GM23338 (cell line): Measurements from ENCODE around the gene RTN3. TPM values are rescaled to one million over a fixed set of nuclear protein-coding genes. Genes with fewer than 3 reads are reported as not detected.

Source experiments
- ATAC-seq: fragments of 200-7000 bp; cut with Tn5 transposase; 3 replicates; pipeline ENCODE4 v1.9.1; 2020
- DNase-seq: peaks from one replicate; pipeline ENCODE4 v3.0.0-alpha.2; 2015; ENCODE audit warnings: low spot score
- H2AFZ ChIP-seq: fragments of 200-600 bp; sonication (generic); 2 replicates; pipeline ENCODE4 v1.8.0; 2016; ENCODE audit warnings: antibody characterized with exemption, mild to moderate bottlenecking, moderate library complexity
- H3F3A ChIP-seq: fragments of 200-600 bp; sonication (generic); replicated peaks from 2 replicates; pipeline ENCODE4 v1.8.0; 2017; ENCODE audit warnings: antibody characterized with exemption, mixed run types, low read depth
- H3K27ac ChIP-seq: fragments of 200-600 bp; sonication (generic); 2 replicates; pipeline ENCODE4 v1.6.1; 2016; ENCODE audit warnings: low read depth
- H3K27me3 ChIP-seq: fragments of 200-600 bp; sonication (generic); 2 replicates; pipeline ENCODE4 v1.8.0; 2016; ENCODE audit warnings: mild to moderate bottlenecking, mixed run types, moderate library complexity; ENCODE audit not compliant: insufficient read depth
- H3K36me3 ChIP-seq: fragments of 200-600 bp; sonication (generic); 2 replicates; pipeline ENCODE4 v1.8.0; 2016; ENCODE audit warnings: mild to moderate bottlenecking; ENCODE audit not compliant: insufficient read depth
- H3K4me1 ChIP-seq: fragments of 200-600 bp; sonication (generic); 2 replicates; pipeline ENCODE4 v1.8.0; 2016; ENCODE audit warnings: mild to moderate bottlenecking, moderate library complexity; ENCODE audit not compliant: insufficient read depth
- H3K4me2 ChIP-seq: fragments of 200-600 bp; sonication (generic); 2 replicates; pipeline ENCODE4 v1.7.1; 2017; ENCODE audit warnings: mixed run types
- H3K4me3 ChIP-seq: fragments of 200-600 bp; sonication (generic); 2 replicates; pipeline ENCODE4 v1.6.1; 2016; ENCODE audit warnings: mixed run types
- H3K79me2 ChIP-seq: fragments of 200-600 bp; sonication (generic); replicated peaks from 2 replicates; pipeline ENCODE4 v1.8.0; 2017; ENCODE audit warnings: mild to moderate bottlenecking; ENCODE audit not compliant: insufficient read depth
- H3K9me2 ChIP-seq: fragments of 200-600 bp; sonication (generic); 2 replicates; pipeline ENCODE4 v1.8.0; 2017; ENCODE audit not compliant: insufficient read depth
- H4K20me1 ChIP-seq: fragments of 200-600 bp; sonication (generic); replicated peaks from 2 replicates; pipeline ENCODE4 v1.8.0; 2017; ENCODE audit warnings: mild to moderate bottlenecking; ENCODE audit not compliant: insufficient read depth
- H3K27ac Mint-ChIP-seq: 2 replicates; pipeline ENCODE4 v1.8.0; 2020; ENCODE audit warnings: inconsistent platforms, mild to moderate bottlenecking, moderate library complexity, mixed read lengths
- H3K27me3 Mint-ChIP-seq: 3 replicates; pipeline ENCODE4 v1.8.0; 2022; ENCODE audit warnings: low read depth, mild to moderate bottlenecking, moderate library complexity, mixed read lengths, inconsistent platforms; ENCODE audit not compliant: insufficient read depth, poor library complexity
- H3K36me3 Mint-ChIP-seq: 3 replicates; pipeline ENCODE4 v1.8.0; 2021; ENCODE audit warnings: low read depth, mild to moderate bottlenecking, inconsistent platforms, moderate library complexity, mixed read lengths
- H3K4me1 Mint-ChIP-seq: 3 replicates; pipeline ENCODE4 v1.8.0; 2020; ENCODE audit warnings: mild to moderate bottlenecking, inconsistent platforms, mixed read lengths
- H3K4me3 Mint-ChIP-seq: 3 replicates; pipeline ENCODE4 v1.8.0; 2021; ENCODE audit warnings: moderate library complexity, mild to moderate bottlenecking, inconsistent platforms, mixed read lengths
- H3K9me3 Mint-ChIP-seq: 3 replicates; pipeline ENCODE4 v1.8.0; 2020; ENCODE audit warnings: moderate library complexity, mild to moderate bottlenecking, inconsistent platforms, mixed read lengths
- CREB1 ChIP-seq: fragments of 250-450 bp; sonication (Bioruptor Pico); IDR thresholded peaks from 2 replicates; pipeline ENCODE4 v1.5.0; 2020; ENCODE audit warnings: low read depth, mild to moderate bottlenecking, moderate library complexity
- EZH2 ChIP-seq: fragments of 200-600 bp; sonication (generic); IDR thresholded peaks from one replicate; pipeline ENCODE4 v1.8.0; 2017; ENCODE audit warnings: antibody characterized with exemption, mild to moderate bottlenecking, low read depth; ENCODE audit not compliant: unreplicated experiment
- EZH2phosphoT487 ChIP-seq: fragments of 200-600 bp; sonication (generic); IDR thresholded peaks from one replicate; pipeline ENCODE4 v1.8.1; 2018; ENCODE audit warnings: antibody characterized with exemption; ENCODE audit not compliant: unreplicated experiment
- JUNB ChIP-seq: IDR thresholded peaks from one replicate; pipeline ENCODE4 v1.6.1; 2016; ENCODE audit warnings: antibody characterized with exemption; ENCODE audit not compliant: unreplicated experiment
- NANOG ChIP-seq: IDR thresholded peaks from 2 replicates; pipeline ENCODE4 v1.6.1; 2016; ENCODE audit warnings: antibody characterized with exemption, borderline replicate concordance
- POLR2AphosphoS5 ChIP-seq: IDR thresholded peaks from 2 replicates; pipeline ENCODE4 v1.6.1; 2016; ENCODE audit warnings: antibody characterized with exemption, low read depth
- STAT1 ChIP-seq: IDR thresholded peaks from one replicate; pipeline ENCODE4 v1.6.1; 2016; ENCODE audit warnings: antibody characterized with exemption; ENCODE audit not compliant: unreplicated experiment
- ZNF114 ChIP-seq: fragments of 250-450 bp; sonication (Bioruptor Pico); IDR thresholded peaks from 2 replicates; pipeline ENCODE4 v1.5.0; 2020; ENCODE audit warnings: mild to moderate bottlenecking, moderate library complexity
- ZNF331 ChIP-seq: fragments of 250-450 bp; sonication (Bioruptor Pico); IDR thresholded peaks from 2 replicates; pipeline ENCODE4 v1.5.0; 2020; ENCODE audit warnings: low read depth, mild to moderate bottlenecking, moderate library complexity
- polyA plus RNA-seq: library from polyadenylated mRNA; unstranded; fragments of >200 nt; fragmentation: Nextera tagmentation; extraction: Ambion mirVana; gene quantifications from 2 replicates; pipeline ENCODE4 v1.2.1, GENCODE V29; 2016
- total RNA-seq: library from RNA; depleted of rRNA; stranded (reverse); fragments of >200 nt; shearing (Covaris generic); gene quantifications from 2 replicates; pipeline ENCODE4 v1.2.3, GENCODE V29; 2014
- TF ChIP-seq, protein P1 (sequence below): fragments of 250-450 bp; sonication (Bioruptor Pico); IDR thresholded peaks from 2 replicates; pipeline ENCODE4 v1.5.0; 2020; ENCODE audit warnings: mild to moderate bottlenecking, moderate library complexity
- TF ChIP-seq, protein P2 (sequence below), 2 experiments: fragments of 200-600 bp in 1 of 2; sonication (generic) in 1 of 2; conservative IDR thresholded peaks; 2 replicates each; pipeline versions ENCODE4 v1.5.1 to v1.6.1; 2016 to 2017; ENCODE audit warnings: antibody characterized with exemption in 2 of 2, low read depth in 2 of 2, mild to moderate bottlenecking in 2 of 2, moderate library complexity in 1 of 2
- TF ChIP-seq, protein P3 (sequence below): IDR thresholded peaks from one replicate; pipeline ENCODE4 v1.6.1; 2018; ENCODE audit warnings: antibody characterized with exemption; ENCODE audit not compliant: unreplicated experiment

Gene RTN3
- total and polyA plus RNA-seq, 2 experiments from 2014 or later, result 138 to 162 TPM

- TF ChIP-seq POLR2AphosphoS5 (no peak), EZH2phosphoT487 (no peak), ZNF114 (CRISPR knock-in tag) (no peak), STAT1 (no peak), CREB1 (CRISPR knock-in tag) (no peak)
Measured at GRCh38 chr11:63802637-63803414, 121.5 kb downstream of the RTN3 start (continued).

DNA sequence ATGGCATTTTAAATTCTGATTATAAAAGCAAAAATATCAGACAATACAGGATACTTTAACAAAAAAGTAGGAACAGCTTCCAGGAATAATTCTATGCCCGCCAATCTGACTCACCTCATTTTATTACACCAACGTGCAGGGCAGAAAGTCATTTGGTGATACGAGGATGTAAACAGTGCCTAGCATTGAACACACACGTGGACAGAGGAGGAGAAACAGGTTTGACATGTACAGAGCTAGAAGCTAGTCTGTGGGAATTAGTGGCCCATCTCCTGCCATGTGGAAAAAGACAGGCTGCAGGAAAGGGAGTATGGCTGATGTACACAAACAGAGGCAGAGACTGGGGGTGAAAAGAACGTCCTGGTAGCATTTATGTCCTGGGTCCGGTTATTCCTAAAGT lies 123.0 kb downstream of the RTN3 start:
- H3K36me3 ChIP-seq, result no peaks in the 10 kb centered on the region
- no peak overlapping the region for H3K4me2 ChIP-seq
- Mint-ChIP-seq H3K4me3 (no peak overlapping the region), H3K4me1 (no peaks in the 10 kb centered on the region; the same call in 2 of the 3 replicates), H3K27ac (no peak overlapping the region), H3K27me3 (peaks cover 4% of the 10 kb centered on the region), H3K9me3 (no peaks in the 10 kb centered on the region), H3K36me3 (no peaks in the 10 kb centered on the region)
- H2AFZ ChIP-seq, result no peak overlapping the region
- no peaks in the 10 kb centered on the region for H3K27me3 ChIP-seq
- H4K20me1 ChIP-seq, result no peaks in the 10 kb centered on the region; the same call in 1 of the 2 replicates
- no peaks in the 10 kb centered on the region for H3K9me2 ChIP-seq
- 0 out of 2 replicates have a peak, but pooled peaks cover 4% of the 10 kb centered on the region for H3F3A ChIP-seq
- no peaks in the 10 kb centered on the region for H3K4me1 ChIP-seq
- ATAC-seq (no peak), DNase-seq (no peak)
- no peak overlapping the region for H3K4me3 ChIP-seq
- no peaks in the 10 kb centered on the region for H3K79me2 ChIP-seq
- no peak overlapping the region for H3K27ac ChIP-seq
- TF ChIP-seq ZNF114 (CRISPR knock-in tag), result no peak
- no peak for TF ChIP-seq CREB1 (CRISPR knock-in tag)
- TF ChIP-seq, protein P1, sequence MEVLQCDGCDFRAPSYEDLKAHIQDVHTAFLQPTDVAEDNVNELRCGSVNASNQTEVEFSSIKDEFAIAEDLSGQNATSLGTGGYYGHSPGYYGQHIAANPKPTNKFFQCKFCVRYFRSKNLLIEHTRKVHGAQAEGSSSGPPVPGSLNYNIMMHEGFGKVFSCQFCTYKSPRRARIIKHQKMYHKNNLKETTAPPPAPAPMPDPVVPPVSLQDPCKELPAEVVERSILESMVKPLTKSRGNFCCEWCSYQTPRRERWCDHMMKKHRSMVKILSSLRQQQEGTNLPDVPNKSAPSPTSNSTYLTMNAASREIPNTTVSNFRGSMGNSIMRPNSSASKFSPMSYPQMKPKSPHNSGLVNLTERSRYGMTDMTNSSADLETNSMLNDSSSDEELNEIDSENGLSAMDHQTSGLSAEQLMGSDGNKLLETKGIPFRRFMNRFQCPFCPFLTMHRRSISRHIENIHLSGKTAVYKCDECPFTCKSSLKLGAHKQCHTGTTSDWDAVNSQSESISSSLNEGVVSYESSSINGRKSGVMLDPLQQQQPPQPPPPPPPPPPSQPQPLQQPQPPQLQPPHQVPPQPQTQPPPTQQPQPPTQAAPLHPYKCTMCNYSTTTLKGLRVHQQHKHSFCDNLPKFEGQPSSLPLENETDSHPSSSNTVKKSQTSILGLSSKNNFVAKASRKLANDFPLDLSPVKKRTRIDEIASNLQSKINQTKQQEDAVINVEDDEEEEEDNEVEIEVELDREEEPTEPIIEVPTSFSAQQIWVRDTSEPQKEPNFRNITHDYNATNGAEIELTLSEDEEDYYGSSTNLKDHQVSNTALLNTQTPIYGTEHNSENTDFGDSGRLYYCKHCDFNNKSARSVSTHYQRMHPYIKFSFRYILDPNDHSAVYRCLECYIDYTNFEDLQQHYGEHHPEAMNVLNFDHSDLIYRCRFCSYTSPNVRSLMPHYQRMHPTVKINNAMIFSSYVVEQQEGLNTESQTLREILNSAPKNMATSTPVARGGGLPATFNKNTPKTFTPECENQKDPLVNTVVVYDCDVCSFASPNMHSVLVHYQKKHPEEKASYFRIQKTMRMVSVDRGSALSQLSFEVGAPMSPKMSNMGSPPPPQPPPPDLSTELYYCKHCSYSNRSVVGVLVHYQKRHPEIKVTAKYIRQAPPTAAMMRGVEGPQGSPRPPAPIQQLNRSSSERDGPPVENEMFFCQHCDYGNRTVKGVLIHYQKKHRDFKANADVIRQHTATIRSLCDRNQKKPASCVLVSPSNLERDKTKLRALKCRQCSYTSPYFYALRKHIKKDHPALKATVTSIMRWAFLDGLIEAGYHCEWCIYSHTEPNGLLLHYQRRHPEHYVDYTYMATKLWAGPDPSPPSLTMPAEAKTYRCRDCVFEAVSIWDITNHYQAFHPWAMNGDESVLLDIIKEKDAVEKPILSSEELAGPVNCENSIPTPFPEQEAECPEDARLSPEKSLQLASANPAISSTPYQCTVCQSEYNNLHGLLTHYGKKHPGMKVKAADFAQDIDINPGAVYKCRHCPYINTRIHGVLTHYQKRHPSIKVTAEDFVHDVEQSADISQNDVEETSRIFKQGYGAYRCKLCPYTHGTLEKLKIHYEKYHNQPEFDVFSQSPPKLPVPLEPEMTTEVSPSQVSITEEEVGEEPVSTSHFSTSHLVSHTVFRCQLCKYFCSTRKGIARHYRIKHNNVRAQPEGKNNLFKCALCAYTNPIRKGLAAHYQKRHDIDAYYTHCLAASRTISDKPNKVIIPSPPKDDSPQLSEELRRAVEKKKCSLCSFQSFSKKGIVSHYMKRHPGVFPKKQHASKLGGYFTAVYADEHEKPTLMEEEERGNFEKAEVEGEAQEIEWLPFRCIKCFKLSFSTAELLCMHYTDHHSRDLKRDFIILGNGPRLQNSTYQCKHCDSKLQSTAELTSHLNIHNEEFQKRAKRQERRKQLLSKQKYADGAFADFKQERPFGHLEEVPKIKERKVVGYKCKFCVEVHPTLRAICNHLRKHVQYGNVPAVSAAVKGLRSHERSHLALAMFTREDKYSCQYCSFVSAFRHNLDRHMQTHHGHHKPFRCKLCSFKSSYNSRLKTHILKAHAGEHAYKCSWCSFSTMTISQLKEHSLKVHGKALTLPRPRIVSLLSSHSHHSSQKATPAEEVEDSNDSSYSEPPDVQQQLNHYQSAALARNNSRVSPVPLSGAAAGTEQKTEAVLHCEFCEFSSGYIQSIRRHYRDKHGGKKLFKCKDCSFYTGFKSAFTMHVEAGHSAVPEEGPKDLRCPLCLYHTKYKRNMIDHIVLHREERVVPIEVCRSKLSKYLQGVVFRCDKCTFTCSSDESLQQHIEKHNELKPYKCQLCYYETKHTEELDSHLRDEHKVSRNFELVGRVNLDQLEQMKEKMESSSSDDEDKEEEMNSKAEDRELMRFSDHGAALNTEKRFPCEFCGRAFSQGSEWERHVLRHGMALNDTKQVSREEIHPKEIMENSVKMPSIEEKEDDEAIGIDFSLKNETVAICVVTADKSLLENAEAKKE (CRISPR knock-in tag), result no peak
- TF ChIP-seq POLR2AphosphoS5, result no peak
- TF ChIP-seq EZH2phosphoT487, result no peak
- no peak for TF ChIP-seq JUNB
- no peak for TF ChIP-seq STAT1
- no peak for TF ChIP-seq EZH2
- TF ChIP-seq, protein P2, sequence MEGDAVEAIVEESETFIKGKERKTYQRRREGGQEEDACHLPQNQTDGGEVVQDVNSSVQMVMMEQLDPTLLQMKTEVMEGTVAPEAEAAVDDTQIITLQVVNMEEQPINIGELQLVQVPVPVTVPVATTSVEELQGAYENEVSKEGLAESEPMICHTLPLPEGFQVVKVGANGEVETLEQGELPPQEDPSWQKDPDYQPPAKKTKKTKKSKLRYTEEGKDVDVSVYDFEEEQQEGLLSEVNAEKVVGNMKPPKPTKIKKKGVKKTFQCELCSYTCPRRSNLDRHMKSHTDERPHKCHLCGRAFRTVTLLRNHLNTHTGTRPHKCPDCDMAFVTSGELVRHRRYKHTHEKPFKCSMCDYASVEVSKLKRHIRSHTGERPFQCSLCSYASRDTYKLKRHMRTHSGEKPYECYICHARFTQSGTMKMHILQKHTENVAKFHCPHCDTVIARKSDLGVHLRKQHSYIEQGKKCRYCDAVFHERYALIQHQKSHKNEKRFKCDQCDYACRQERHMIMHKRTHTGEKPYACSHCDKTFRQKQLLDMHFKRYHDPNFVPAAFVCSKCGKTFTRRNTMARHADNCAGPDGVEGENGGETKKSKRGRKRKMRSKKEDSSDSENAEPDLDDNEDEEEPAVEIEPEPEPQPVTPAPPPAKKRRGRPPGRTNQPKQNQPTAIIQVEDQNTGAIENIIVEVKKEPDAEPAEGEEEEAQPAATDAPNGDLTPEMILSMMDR (conservative IDR thresholded peaks at IDR 0.05; ENCODE audit: low read depth in 2 of 2), result no peak
- no peak for TF ChIP-seq ZNF331 (CRISPR knock-in tag)
- TF ChIP-seq NANOG, result no peak
- TF ChIP-seq, protein P3, sequence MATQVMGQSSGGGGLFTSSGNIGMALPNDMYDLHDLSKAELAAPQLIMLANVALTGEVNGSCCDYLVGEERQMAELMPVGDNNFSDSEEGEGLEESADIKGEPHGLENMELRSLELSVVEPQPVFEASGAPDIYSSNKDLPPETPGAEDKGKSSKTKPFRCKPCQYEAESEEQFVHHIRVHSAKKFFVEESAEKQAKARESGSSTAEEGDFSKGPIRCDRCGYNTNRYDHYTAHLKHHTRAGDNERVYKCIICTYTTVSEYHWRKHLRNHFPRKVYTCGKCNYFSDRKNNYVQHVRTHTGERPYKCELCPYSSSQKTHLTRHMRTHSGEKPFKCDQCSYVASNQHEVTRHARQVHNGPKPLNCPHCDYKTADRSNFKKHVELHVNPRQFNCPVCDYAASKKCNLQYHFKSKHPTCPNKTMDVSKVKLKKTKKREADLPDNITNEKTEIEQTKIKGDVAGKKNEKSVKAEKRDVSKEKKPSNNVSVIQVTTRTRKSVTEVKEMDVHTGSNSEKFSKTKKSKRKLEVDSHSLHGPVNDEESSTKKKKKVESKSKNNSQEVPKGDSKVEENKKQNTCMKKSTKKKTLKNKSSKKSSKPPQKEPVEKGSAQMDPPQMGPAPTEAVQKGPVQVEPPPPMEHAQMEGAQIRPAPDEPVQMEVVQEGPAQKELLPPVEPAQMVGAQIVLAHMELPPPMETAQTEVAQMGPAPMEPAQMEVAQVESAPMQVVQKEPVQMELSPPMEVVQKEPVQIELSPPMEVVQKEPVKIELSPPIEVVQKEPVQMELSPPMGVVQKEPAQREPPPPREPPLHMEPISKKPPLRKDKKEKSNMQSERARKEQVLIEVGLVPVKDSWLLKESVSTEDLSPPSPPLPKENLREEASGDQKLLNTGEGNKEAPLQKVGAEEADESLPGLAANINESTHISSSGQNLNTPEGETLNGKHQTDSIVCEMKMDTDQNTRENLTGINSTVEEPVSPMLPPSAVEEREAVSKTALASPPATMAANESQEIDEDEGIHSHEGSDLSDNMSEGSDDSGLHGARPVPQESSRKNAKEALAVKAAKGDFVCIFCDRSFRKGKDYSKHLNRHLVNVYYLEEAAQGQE, result no peak
